ENCODE results near the gene TRMT11. TPM values are rescaled to one million over a fixed set of nuclear protein-coding genes. Genes with fewer than 3 reads are reported as not detected.

Gene TRMT11
- polyA plus RNA-seq (2011; rRNA removed), result 18.5 and 27.3 TPM in 2 replicates
- polyA minus RNA-seq (2011; rRNA and poly(A)+ RNA removed), result 19.1 and 23.6 TPM in 2 replicates

- H3K27me3 ChIP-seq (ENCODE audit: control insufficient read depth, insufficient read depth, low read length), result no peaks in the 10 kb centered on the region
- DNase-seq (ENCODE audit: low read depth, low spot score), result no peak
- CTCF ChIA-PET, result interaction anchor here (0.6 to 4.7 kb wide), 8 partner anchors 9 to 196 kb away, joined by 3 to 37 read pairs (median 4); partner anchors contain the start of genes HINT3 and NCOA7
These were observed at the start of gene TRMT11 for GRCh38 chr6:125986301-125987025. TSS of gene TRMT11 (plus strand) at chr6:125986540. CDS start at chr6:125986551, 11 bp downstream.

GRCh38 chr6:125939026-125939425, 47.3 kb upstream of the TRMT11 start:
- POLR2A ChIA-PET, result no interaction called here
- CTCF ChIA-PET, result interaction anchor here (0.9 to 2.2 kb wide), 3 partner anchors 14 to 81 kb away, joined by 3 to 10 read pairs (median 5); partner anchors contain the start of gene HINT3
- Histone ChIP-seq H3K4me3 (ENCODE audit: low read depth, low read length) (no peak overlapping the region), H3K27ac (ENCODE audit: low read depth, low read length) (no peak overlapping the region), H3K9me3 (ENCODE audit: control insufficient read depth, insufficient read depth, low read length) (no peaks in the 10 kb centered on the region), H3K27me3 (ENCODE audit: control insufficient read depth, insufficient read depth, low read length) (no peaks in the 10 kb centered on the region)
- DNase-seq (ENCODE audit: low read depth, low spot score), result no peak
- TF ChIP-seq, protein P1, sequence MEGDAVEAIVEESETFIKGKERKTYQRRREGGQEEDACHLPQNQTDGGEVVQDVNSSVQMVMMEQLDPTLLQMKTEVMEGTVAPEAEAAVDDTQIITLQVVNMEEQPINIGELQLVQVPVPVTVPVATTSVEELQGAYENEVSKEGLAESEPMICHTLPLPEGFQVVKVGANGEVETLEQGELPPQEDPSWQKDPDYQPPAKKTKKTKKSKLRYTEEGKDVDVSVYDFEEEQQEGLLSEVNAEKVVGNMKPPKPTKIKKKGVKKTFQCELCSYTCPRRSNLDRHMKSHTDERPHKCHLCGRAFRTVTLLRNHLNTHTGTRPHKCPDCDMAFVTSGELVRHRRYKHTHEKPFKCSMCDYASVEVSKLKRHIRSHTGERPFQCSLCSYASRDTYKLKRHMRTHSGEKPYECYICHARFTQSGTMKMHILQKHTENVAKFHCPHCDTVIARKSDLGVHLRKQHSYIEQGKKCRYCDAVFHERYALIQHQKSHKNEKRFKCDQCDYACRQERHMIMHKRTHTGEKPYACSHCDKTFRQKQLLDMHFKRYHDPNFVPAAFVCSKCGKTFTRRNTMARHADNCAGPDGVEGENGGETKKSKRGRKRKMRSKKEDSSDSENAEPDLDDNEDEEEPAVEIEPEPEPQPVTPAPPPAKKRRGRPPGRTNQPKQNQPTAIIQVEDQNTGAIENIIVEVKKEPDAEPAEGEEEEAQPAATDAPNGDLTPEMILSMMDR (IDR thresholded peaks at IDR 0.05; ENCODE audit: low read depth, low read length), result no peak

More at GRCh38 chr6:125986301-125987025, at the start of gene TRMT11:
- Histone ChIP-seq H3K4me3 (ENCODE audit: low read depth, low read length) (peak within 1 kb of the TSS; percentile 97), H3K9me3 (ENCODE audit: control insufficient read depth, insufficient read depth, low read length) (no peaks in the 10 kb centered on the region; the same call in 1 of the 2 replicates), H3K27ac (ENCODE audit: low read depth, low read length) (peak within 1 kb of the TSS; percentile 55)
- POLR2A ChIA-PET, result interaction anchor here (0.6 to 1.0 kb wide), 3 partner anchors 8 to 206 kb away, joined by 3 to 4 read pairs (median 4); no protein-coding TSS in a partner anchor
- TF ChIP-seq, protein P1 (IDR thresholded peaks at IDR 0.05; ENCODE audit: low read depth, low read length), result 0 out of 2 replicates have a peak, but pooled peaks have one; percentile 9

DNA sequence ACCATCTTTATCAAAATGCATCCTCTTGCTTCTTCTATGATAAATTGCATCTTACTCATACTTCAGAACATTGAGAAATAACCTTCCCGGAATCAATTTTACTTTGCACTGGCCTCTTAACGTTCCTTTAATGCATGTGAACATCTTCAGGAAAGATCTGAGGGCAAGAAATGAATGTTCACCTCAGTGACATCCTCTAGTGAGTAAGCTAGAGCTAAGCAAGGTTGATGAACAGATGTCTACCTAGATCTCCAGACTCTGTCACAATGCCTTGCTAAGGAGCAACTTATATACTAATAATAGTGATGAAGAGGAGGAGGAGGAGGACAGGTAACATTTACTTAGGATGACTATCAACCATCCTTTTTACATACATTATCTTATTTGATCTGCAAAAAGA, 46.5 kb upstream of the TRMT11 start:
- Histone ChIP-seq H3K4me3 (ENCODE audit: low read depth, low read length) (no peak overlapping the region), H3K27ac (ENCODE audit: low read depth, low read length) (no peak overlapping the region), H3K9me3 (ENCODE audit: control insufficient read depth, insufficient read depth, low read length) (no peaks in the 10 kb centered on the region), H3K27me3 (ENCODE audit: control insufficient read depth, insufficient read depth, low read length) (no peaks in the 10 kb centered on the region)
- ChIA-PET POLR2A (no interaction called here), CTCF (interaction anchor here (1.0 to 2.4 kb wide), 4 partner anchors 8 to 56 kb away, joined by 3 to 11 read pairs (median 4); partner anchors contain the start of gene HINT3)
- DNase-seq (ENCODE audit: low read depth, low spot score), result no peak
- TF ChIP-seq, protein P1 (IDR thresholded peaks at IDR 0.05; ENCODE audit: low read depth, low read length), result no peak

DNA sequence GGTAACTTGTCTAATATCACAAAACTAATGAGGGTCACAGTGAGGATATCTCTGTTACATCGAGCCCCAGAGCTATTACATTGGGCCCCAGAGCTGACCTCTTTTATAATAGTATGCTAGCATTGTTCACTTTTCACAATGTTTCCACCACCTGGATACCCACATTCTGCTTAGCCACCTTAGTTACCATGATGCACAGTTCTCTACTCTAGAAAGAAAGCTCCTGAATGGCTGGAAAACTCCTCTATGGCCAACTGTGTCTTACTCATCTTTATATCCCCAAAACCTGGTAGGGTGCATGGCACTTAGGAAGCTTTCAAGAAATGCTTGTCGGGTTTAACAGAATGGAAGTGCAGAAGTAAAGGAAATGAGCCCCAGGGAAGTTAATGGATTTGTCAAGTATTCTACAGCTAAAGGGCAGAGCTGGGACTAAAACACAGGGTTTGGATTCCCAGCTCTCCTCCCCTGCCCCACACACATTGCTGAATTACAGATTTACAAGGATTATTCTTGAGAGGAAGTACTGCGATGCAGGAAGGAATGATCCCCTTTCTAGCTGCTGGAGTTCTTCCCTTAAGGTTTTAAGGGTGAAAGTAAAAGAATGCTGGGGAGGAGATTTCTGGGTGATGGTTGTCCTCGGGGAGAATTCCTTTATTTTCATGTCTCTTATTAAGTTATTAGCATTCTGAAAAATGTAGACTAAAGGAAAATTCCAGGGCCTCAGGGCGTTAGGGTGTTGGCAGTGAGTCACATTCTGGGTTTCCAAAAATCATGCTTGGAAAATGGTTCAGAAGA, 45.9 kb upstream of the TRMT11 start:
- Histone ChIP-seq H3K4me3 (ENCODE audit: low read depth, low read length) (no peak overlapping the region), H3K9me3 (ENCODE audit: control insufficient read depth, insufficient read depth, low read length) (no peaks in the 10 kb centered on the region), H3K27me3 (ENCODE audit: control insufficient read depth, insufficient read depth, low read length) (no peaks in the 10 kb centered on the region), H3K27ac (ENCODE audit: low read depth, low read length) (no peak overlapping the region)
- CTCF ChIA-PET, result interaction anchor here (1.0 to 2.4 kb wide), 5 partner anchors 8 to 55 kb away, joined by 3 to 11 read pairs (median 3); partner anchors contain the start of gene HINT3
- DNase-seq (ENCODE audit: low read depth, low spot score), result no peak
- TF ChIP-seq, protein P1 (IDR thresholded peaks at IDR 0.05; ENCODE audit: low read depth, low read length), result no peak
- POLR2A ChIA-PET, result no interaction called here
